ENCODE results near the gene FAM3B.
"Not testable (repeated sequence)": the region's sequence is repeated elsewhere in the genome, so short reads cannot be mapped to it uniquely, and the experiment has no call there.

FAM3B gene

GRCh38 chr21:41316200-41317062 is at the start of gene FAM3B:
Gene FAM3B, plus strand, starts transcription at chr21:41316801. Its CDS starts 79 bp downstream, at chr21:41316880.
- no peak for DNase-seq (ENCODE audit: low read depth)

DNA sequence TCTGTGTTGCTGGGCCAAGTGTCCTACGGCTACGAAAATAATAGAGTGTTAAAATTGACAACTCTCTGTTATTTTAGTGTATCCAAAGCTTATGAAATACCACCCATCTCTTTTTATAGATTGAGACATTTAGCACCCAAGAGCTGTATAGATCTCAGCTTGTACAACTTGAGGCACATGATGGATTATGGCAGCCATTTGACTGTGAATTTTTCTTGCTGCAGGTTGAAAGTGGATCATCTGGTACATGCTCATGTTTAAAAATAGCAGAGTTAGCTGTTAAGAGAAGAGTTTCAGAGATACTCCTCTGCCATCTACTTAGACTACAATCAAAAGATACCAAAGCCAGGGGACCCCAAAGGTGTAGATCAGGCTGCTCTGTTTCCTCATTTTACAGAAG is 49.3 kb upstream of the FAM3B start:
- no peak for DNase-seq (ENCODE audit: low read depth)

- DNase-seq (ENCODE audit: low read depth) = no peak
Observed at GRCh38 chr21:41269535-41269934, 47.1 kb upstream of the FAM3B start.

DNA sequence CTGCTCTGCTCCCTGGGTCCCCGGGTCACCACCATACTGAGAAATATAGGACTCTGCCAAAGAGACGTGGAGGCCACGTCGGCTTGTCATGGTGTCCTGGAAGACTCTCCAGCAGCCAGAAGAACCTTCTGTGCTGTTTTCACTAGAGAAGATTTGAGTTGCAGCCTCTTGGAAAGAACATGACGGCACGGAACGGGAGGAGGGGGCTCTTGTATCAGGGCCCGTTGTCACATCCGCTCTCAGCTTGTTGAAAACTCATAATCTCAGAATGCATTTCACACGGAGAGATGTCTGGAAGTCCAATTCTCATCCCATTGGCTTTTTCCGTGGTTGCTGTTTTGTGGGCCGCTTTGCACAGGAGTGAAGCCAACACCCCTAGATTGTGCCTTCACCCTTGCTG is 39.4 kb upstream of the FAM3B start:
- DNase-seq (ENCODE audit: low read depth) = no peak

GRCh38 chr21:41277846-41278245 is 38.8 kb upstream of the FAM3B start:
- no peak for DNase-seq (ENCODE audit: low read depth)

DNA sequence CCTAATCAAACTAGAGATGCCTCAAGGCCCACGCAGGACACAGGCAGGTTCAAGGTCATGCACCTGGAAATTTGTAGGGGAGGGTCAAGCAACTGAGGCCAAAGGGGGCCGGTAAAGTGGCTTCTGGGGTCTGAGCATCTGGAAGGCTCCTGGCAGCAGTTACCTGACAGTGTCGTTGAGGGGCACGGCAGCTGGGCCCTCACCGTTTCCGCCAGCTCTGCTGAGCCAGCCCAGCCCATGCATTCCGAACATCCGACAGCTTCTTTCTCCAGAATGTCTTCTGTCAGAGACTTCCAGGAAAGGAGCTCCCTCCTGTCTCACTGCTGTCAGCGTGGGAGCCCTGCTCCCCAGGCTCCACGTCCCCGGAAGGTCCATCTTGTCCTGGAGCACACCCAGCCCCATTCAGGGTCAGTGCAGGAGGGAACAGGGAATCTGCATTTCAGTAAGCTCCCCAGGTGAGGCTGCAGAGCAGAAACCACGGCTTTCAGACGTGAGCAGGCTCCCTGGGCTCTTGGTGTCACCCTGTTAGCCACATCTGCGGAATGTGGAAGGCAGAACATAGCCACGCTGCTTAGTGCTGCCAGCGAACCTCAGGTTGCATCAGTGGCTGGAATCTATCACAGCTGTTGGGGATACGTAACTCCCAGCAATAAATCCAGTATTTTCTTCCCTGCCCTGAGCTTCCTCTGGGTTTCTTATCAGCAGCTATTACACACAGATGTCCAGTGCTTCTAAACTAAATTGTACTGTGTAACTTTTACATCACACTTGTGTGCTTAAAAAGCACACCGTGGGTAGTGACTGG is 36.3 kb upstream of the FAM3B start:
- peak; percentile 31 for DNase-seq (ENCODE audit: low read depth)

DNA sequence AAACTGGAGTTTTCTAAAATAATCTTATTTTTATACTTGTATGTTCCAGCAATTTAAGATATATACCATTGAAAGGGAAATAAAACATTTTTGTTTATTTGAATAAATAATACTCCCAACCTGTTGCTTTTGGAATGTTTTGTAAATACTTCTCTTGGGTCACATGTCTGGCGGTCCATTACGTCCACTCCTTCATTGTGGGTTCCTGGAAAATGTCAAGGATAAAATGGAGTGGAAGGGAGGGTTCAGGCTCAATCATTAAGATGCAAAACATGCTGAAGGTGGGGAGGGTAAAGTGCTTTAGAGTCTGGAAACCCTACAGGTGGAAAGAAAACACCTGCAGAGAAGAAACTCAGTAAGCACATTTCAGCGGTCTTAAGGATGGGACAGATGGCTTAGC is 34.2 kb upstream of the FAM3B start:
- DNase-seq (ENCODE audit: low read depth) = no peak

GRCh38 chr21:41283211-41283818 is 33.3 kb upstream of the FAM3B start:
- peak; percentile 77 for DNase-seq (ENCODE audit: low read depth)

- no peak for DNase-seq (ENCODE audit: low read depth)
Observed at GRCh38 chr21:41289431-41289830, 27.2 kb upstream of the FAM3B start.

DNA sequence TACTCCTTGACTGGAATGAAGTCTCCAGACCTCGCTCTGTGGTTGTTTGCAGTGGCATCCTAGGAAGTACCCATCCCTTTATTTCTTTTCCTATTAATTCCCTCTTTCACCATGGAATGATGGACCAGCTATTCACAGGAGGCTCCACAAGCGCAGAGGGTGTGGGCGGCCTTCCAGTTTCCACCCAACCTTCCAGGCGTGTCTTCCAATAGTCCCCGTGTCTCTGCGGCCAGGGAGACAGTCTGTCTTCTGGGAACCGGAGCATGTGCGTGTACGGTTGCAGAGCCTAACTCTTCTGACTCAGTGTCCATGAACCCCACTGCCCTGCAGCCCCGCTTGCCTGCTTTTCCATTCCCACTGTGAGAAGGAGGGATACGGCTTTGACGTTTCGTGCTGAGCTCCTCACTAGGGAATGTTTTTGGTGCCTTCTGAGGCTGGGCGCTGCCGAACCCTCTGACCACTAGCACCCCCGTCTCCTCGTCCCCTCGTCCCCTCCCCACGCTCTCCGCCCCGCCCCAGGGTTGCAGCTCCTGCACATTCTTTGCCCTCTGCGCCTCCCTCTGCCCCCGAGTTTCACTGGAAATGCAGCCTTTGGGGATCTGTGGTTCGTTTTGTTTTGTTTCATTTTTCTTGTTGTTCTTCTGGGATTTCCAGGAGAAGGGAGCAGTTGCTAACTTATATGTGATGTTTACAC is 26.3 kb upstream of the FAM3B start:
- no peak for DNase-seq (ENCODE audit: low read depth)

DNA sequence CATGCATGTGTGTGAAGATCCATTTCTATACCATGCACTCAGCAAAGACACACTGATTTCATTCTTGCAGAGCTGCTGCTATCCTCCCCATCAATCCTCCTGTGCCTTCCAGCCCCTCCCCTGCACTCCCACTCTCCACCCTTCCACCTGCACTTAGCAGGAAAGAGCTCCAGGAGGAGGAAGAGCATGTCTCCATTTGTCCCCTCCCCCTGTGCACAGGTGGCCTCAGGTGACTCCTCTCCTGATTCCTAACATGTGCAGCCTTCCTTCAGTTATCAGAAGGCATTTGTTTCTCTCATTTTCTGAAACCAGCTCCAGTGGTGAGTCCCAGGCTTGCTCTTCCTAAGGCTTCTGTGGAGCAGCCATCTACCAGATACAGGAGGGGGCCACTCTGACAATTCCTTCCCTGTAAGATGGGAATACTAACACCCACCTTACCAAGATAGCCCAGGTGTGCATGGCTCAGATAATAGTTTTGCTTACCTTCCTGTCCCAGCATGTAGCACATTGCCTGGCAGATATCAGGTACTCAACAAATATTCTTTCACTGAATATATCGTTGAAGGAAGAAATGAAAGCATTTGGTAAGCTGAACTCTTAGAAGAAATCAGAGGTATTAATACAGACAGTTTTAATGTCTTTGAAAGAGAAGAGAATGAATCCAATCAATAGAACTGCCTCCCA is 21.9 kb upstream of the FAM3B start:
- no peak for DNase-seq (ENCODE audit: low read depth)

DNA sequence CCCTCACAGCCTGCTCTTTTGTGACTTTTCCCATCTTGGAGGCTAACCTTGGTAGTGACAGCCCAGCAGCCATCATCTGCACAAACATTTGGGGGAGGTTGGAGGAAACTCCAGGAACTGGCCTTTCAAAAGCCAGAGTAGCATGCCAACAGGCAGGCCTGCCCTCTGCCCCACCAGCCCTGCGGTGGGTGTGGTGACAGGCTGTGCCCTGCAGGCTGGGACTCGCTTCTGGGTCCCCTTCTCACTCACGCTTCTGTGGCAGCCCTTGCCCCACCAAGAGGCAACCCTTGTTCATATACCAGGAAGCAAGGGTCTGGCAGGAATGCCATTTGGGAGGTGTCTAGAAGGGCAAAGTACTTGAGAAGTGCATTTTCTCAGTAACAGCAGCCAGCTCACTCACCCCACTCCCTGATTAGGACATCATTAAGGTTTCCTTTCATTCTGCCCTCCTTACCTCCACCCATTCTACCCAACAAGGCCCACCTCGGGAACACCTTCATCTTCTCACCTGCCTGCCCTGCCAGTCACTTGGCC is 20.8 kb upstream of the FAM3B start:
- DNase-seq (ENCODE audit: low read depth) = no peak

GRCh38 chr21:41302976-41303375 is 13.6 kb upstream of the FAM3B start:
- DNase-seq (ENCODE audit: low read depth) = no peak

DNA sequence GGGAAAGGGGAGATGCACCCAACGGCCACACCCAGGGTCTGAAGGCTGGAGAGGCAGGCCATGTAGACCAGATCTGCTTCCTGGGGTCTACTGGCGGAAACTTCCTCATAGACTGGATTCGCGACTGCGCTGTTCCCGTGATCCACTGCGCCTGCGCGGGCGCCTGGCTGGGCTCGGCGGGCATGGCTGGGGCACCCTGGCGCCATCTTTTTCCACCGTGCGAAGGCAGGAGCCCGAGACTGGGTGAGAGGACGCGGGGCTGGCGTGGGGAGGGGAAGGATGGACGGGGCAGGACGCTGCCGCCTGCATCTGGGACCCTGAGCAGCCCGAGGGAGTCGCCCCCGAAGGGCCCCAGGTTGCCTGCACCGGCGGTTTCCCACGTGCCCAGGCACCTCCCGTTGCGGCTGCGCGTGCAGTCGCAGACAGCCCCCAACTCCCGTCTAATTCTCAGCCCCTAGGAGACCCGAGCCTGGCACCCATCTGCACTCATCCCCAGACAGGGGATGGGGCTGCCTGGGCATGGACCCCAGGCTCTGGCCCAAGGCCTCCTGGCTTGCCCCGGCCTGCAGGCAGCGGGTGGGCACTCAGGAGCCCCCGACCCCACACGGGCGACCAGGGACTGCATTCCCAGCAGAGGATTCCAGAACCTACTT is 12.4 kb upstream of the FAM3B start:
- DNase-seq (ENCODE audit: low read depth) = no peak

GRCh38 chr21:41307219-41307618 is 9.4 kb upstream of the FAM3B start:
- no peak for DNase-seq (ENCODE audit: low read depth)

DNA sequence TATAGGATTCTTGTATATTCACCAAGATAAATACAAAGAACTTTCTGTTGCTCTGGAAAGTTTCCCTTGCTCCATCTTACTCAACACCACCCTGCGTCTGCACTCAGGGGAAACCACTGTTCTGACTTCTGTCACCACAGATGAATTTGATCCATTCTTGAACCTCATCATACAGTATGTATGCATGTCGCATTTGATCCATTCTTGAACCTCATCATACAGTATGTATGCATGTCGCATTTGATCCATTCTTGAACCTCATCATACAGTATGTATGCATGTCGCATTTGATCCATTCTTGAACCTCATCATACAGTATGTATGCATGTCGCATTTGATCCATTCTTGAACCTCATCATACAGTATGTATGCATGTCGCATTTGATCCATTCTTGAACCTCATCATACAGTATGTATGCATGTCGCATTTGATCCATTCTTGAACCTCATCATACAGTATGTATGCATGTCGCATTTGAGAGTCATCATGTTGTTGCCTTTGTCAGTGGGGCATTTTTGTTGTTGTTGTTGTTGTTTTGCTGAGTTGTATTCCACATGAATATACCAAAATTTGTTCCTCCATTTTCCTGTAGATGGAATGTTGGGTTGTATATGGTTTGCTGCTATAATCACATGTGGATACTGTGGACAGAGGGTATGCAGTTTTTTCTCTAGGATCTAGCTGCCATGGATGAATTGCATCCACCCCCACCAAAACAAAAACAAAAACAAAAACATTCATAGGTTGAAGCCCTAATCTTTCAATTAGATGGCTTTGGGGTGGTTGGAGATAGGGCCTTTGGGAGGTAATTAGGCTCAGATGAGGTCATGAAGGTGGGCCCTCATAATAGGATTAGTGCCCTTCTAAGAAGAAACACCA is 3.1 kb upstream of the FAM3B start:
- not testable (repeated sequence) for DNase-seq (ENCODE audit: low read depth)

GRCh38 chr21:41315726-41316125 is 875 bp upstream of the FAM3B start:
- no peak for DNase-seq (ENCODE audit: low read depth)

GRCh38 chr21:41317063-41317392 is 427 bp downstream of the FAM3B start:
- DNase-seq (ENCODE audit: low read depth) = no peak

GRCh38 chr21:41317458-41317857 is 857 bp downstream of the FAM3B start:
- no peak for DNase-seq (ENCODE audit: low read depth)

GRCh38 chr21:41318218-41318617 is 1.6 kb downstream of the FAM3B start:
- DNase-seq (ENCODE audit: low read depth) = no peak

All from fibroblast of the conjunctiva (primary cell).